HL-60 (cell line): ENCODE data around the gene GOLGA6L10.
"Not testable (repeated sequence)": the region's sequence is repeated elsewhere in the genome, so short reads cannot be mapped to it uniquely, and the experiment has no call there.

ENCODE experiments used
- DNase-seq, 2 experiments: peaks; one replicate each; pipeline ENCODE4 v3.0.0-alpha.2; 2010 to 2020; ENCODE audit warnings: low read depth in 1 of 2, low spot score in 1 of 2
- H3K27ac ChIP-seq: fragments of 250-450 bp; sonication (Bioruptor Pico); replicated peaks from 2 replicates; pipeline ENCODE4 v1.5.1; 2020; ENCODE audit warnings: mild to moderate bottlenecking, moderate library complexity
- H3K27me3 ChIP-seq: fragments of 250-450 bp; sonication (Bioruptor Pico); 2 replicates; pipeline ENCODE4 v1.5.1; 2021; ENCODE audit warnings: mild to moderate bottlenecking, moderate library complexity; ENCODE audit not compliant: insufficient read depth, poor library complexity, severe bottlenecking
- H3K4me3 ChIP-seq: replicated peaks from 2 replicates; pipeline ENCODE4 v1.5.1; 2011; ENCODE audit warnings: mild to moderate bottlenecking, control low read depth, low read length; ENCODE audit not compliant: insufficient read depth
- GABPA ChIP-seq: IDR thresholded peaks from 2 replicates; pipeline ENCODE4 v1.6.1; 2012; ENCODE audit warnings: low read depth
- POLR2AphosphoS5 ChIP-seq: IDR thresholded peaks from 2 replicates; pipeline ENCODE4 v1.6.1; 2012; ENCODE audit warnings: low read depth
- SPI1 ChIP-seq: IDR thresholded peaks from 2 replicates; pipeline ENCODE4 v1.6.1; 2012; ENCODE audit warnings: low read depth, mild to moderate bottlenecking, borderline replicate concordance
- TF ChIP-seq, protein P1 (sequence below): IDR thresholded peaks from 2 replicates; pipeline ENCODE4 v1.6.1; 2012; ENCODE audit warnings: low read depth; ENCODE audit not compliant: insufficient replicate concordance
- TF ChIP-seq, protein P2 (sequence below): IDR thresholded peaks from one replicate; pipeline ENCODE4 v1.5.1; 2011; ENCODE audit warnings: low read length, control low read depth, inconsistent platforms; ENCODE audit not compliant: insufficient read depth

Gene GOLGA6L10

GRCh38 chr15:82313951-82314768, 35.1 kb downstream of the GOLGA6L10 start:
- not testable (repeated sequence) for H3K27ac ChIP-seq, DNase-seq, H3K4me3 ChIP-seq, H3K27me3 ChIP-seq

DNA sequence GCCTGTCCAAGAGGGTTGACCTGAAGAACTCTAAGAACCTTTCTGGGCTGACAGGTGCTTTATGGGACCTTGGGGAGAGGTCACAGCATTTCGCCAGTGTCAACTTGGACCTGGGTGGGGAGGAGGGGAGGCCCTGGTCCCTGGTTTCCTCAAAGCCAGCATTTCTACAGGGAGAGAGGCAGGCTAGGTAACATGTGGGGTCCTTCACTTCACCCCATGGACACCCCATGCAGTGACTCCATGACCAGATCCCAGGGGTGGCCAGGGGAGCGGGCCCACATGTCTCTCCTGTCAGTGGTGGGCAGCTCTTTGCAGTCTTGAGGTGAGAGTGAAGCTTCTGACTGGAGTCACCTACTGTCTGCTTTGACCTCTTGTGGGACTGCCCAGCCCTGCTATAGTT, 35.8 kb downstream of the GOLGA6L10 start:
- no peaks in the 10 kb centered on the region for H3K27me3 ChIP-seq
- TF ChIP-seq, protein P1, sequence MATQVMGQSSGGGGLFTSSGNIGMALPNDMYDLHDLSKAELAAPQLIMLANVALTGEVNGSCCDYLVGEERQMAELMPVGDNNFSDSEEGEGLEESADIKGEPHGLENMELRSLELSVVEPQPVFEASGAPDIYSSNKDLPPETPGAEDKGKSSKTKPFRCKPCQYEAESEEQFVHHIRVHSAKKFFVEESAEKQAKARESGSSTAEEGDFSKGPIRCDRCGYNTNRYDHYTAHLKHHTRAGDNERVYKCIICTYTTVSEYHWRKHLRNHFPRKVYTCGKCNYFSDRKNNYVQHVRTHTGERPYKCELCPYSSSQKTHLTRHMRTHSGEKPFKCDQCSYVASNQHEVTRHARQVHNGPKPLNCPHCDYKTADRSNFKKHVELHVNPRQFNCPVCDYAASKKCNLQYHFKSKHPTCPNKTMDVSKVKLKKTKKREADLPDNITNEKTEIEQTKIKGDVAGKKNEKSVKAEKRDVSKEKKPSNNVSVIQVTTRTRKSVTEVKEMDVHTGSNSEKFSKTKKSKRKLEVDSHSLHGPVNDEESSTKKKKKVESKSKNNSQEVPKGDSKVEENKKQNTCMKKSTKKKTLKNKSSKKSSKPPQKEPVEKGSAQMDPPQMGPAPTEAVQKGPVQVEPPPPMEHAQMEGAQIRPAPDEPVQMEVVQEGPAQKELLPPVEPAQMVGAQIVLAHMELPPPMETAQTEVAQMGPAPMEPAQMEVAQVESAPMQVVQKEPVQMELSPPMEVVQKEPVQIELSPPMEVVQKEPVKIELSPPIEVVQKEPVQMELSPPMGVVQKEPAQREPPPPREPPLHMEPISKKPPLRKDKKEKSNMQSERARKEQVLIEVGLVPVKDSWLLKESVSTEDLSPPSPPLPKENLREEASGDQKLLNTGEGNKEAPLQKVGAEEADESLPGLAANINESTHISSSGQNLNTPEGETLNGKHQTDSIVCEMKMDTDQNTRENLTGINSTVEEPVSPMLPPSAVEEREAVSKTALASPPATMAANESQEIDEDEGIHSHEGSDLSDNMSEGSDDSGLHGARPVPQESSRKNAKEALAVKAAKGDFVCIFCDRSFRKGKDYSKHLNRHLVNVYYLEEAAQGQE: no peak
- TF ChIP-seq POLR2AphosphoS5: no peak
- TF ChIP-seq SPI1: no peak
- TF ChIP-seq, protein P2, sequence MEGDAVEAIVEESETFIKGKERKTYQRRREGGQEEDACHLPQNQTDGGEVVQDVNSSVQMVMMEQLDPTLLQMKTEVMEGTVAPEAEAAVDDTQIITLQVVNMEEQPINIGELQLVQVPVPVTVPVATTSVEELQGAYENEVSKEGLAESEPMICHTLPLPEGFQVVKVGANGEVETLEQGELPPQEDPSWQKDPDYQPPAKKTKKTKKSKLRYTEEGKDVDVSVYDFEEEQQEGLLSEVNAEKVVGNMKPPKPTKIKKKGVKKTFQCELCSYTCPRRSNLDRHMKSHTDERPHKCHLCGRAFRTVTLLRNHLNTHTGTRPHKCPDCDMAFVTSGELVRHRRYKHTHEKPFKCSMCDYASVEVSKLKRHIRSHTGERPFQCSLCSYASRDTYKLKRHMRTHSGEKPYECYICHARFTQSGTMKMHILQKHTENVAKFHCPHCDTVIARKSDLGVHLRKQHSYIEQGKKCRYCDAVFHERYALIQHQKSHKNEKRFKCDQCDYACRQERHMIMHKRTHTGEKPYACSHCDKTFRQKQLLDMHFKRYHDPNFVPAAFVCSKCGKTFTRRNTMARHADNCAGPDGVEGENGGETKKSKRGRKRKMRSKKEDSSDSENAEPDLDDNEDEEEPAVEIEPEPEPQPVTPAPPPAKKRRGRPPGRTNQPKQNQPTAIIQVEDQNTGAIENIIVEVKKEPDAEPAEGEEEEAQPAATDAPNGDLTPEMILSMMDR: no peak
- TF ChIP-seq GABPA: no peak

DNA sequence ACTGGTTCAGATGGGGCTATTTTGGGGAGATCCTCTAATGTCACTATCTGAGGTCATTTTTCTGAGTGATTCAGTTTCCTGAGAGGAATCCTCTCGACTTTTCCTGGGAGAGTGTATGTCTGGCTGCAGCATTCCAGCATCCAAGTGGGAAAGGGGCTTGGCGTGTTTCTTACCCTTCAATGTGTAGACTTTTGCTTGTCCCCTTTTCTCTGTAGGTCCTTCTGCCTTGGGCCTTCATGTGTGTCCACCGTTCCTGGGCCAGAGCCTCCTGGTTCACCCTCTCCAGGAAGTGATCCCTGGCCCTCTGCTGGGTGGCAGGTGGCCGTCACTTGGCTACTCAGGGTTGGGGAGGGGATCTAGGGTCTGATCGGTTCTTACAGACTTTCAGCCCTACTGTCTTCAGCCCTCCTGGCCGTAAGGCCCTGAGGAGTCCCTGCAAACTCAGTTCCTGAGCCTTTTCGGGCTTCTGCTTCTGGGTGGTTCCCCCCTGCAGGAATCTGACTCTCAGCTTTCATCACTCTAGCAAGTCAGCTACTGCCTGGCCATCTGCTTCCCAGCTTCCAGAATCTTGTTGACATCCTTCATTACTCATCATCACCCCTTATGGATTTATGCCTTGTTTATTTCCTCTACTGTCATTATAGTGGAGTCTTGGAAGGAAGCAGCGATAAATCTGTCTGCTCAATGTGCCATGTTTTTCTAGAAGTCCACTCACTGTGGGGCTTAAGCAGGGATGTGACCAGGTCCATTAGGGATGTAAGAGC, 36.5 kb downstream of the GOLGA6L10 start:
- DNase-seq: no peak
- no peak overlapping the region for H3K27ac ChIP-seq
- H3K4me3 ChIP-seq: no peak overlapping the region
- H3K27me3 ChIP-seq: no peaks in the 10 kb centered on the region
- TF ChIP-seq, protein P1: no peak
- TF ChIP-seq POLR2AphosphoS5 (no peak), SPI1 (no peak), GABPA (no peak)
- TF ChIP-seq, protein P2: no peak

More for the DNA sequence above, 35.8 kb downstream of the GOLGA6L10 start:
- Histone ChIP-seq H3K4me3 (no peak overlapping the region), H3K27ac (no peak overlapping the region)
- no peak for DNase-seq

DNA sequence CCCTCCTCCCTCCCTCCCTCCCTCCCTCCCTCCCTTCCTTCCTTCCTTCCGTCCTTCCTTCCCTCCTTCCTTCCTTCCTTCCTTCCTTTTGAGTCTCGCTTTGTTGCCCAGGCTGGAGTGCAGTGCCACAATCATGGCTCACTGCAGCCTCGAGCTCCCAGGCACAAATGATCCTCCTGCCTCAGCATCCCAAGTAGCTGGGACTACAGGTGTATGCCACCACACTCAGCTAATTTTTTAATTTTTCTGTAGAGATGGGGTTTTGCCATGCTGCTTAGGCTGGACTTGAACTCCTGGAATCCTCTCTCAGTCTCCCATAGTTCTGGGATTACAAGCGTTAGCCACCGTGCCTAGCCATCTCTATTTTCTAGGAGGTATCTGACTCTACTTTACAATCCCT, 38.0 kb downstream of the GOLGA6L10 start:
- H3K4me3 ChIP-seq, H3K27me3 ChIP-seq, H3K27ac ChIP-seq, DNase-seq: not testable (repeated sequence)
